Measurements from ENCODE around the gene TM4SF20.

DNA sequence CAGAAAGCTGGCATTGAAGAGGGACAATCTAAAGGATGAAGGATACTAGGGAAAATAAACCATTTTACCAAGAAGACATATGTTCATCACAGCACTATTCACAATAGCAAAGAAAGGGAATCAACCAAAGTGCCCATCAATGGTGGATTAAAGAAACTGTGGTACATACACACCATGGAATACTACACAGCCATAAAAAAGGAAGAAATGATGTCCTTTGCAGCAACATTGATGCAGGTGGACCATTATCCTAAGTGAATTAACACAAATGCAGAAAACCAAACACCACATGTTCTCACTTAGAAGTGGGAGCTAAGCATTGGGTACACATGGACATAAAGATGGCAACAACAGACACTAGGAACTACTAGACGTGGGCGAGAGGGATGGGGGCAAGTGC is 61.3 kb downstream of the TM4SF20 start:
- TF ChIP-seq, protein P1, sequence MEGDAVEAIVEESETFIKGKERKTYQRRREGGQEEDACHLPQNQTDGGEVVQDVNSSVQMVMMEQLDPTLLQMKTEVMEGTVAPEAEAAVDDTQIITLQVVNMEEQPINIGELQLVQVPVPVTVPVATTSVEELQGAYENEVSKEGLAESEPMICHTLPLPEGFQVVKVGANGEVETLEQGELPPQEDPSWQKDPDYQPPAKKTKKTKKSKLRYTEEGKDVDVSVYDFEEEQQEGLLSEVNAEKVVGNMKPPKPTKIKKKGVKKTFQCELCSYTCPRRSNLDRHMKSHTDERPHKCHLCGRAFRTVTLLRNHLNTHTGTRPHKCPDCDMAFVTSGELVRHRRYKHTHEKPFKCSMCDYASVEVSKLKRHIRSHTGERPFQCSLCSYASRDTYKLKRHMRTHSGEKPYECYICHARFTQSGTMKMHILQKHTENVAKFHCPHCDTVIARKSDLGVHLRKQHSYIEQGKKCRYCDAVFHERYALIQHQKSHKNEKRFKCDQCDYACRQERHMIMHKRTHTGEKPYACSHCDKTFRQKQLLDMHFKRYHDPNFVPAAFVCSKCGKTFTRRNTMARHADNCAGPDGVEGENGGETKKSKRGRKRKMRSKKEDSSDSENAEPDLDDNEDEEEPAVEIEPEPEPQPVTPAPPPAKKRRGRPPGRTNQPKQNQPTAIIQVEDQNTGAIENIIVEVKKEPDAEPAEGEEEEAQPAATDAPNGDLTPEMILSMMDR (conservative IDR thresholded peaks at IDR 0.05): no peak
- no peak for TF ChIP-seq EZH2 (IDR thresholded peaks at IDR 0.05; ENCODE audit: low read depth)

Measured in PC-9 (cell line).